ENCODE results near the gene GRIN2C.
A peak's percentile ranks its signal among the peaks of the same experiment; 100 is the strongest.

Gene GRIN2C

DNA sequence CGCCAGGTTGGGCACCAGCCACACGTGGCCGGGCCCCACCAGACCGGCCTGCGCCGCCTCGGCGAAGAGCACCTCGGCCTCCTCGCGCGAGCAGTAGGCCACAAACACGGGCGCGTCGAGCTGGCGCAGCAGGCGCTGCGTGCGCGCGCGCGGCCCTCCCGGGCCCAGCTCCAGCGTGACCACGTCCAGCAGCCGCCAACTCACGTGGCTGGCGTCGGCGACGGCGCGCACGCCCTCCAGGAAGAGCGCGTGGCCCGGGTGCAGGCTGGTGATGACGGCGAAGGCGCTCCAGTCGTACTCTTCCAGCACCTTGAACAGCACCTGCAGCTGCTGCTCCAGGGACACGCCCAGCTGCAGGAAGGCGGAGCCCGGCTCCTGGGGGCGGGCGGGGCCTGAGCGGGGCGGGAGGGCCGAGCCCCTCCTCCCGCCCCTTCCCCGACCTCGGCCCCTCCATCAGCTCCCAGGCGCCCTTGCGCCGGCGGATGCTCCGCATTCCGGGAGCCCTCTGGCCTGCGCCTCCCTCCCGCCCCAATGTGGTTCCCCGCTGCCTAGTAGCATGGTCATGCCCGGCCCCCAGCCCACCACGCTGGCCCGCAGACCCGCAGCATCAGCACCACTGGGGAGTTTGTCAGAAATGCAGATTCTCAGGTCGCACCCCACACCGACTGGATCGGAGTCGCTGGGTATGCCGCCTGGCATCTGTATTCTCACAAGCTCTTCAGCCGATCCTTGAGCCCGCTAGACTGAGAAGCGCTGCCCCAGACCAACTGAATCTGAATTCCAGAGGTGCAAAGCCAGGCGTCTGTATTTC, 7.2 kb downstream of the GRIN2C start:
- no peak overlapping the region for H3K4me3 ChIP-seq (ENCODE audit: low read depth, low read length)
- peak; percentile 31 for DNase-seq (ENCODE audit: low read depth)
- TF ChIP-seq CTCF (conservative IDR thresholded peaks at IDR 0.05; ENCODE audit: low read depth, low read length), result no peak

- H3K4me3 ChIP-seq (ENCODE audit: low read depth, low read length), result no peak overlapping the region
- no peak for TF ChIP-seq CTCF (conservative IDR thresholded peaks at IDR 0.05; ENCODE audit: low read depth, low read length)
- no peak for DNase-seq (ENCODE audit: low read depth)
These were observed 8.0 kb downstream of the GRIN2C start for GRCh38 chr17:74851612-74852236.

DNA sequence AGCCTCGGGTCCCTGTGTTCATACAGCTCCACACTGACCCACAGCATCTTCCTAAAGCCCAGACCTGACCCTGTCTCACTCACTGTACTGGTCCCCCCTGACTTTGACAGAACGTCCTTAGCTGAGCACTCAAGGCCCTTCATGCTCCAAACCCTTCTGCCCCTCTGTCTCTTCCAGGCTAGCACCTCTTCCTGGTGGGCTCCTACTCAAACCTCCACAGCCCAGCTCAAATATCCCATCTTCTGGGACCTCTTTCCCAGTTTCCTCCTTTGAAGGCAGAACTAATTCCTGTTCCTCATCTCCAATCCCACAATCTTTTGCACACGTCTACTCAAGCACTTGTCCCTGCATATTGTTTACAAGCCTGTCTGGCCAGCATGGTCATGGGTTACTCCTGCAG, 8.8 kb downstream of the GRIN2C start:
- DNase-seq (ENCODE audit: low read depth), result no peak
- no peak for TF ChIP-seq CTCF (conservative IDR thresholded peaks at IDR 0.05; ENCODE audit: low read depth, low read length)
- H3K4me3 ChIP-seq (ENCODE audit: low read depth, low read length), result no peak overlapping the region

DNA sequence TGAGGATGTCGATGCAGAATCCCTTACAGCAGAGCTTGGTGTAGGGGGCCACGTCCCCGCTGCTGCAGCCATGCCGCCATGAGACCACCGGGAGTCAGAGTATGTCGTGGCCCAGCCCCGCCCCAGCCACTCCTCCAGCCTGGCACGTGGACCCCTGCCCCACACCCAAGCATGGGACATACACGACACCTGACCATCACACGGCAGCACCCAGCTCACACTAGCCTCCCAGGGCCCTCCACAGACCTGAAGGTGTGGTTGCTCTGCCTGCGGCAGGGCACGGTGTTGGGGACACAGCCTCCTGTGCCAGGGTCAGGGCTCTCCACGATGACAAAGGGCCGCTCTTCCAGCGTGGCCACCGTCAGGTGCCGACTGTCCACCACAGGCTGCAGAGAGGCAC, 9.4 kb downstream of the GRIN2C start:
- H3K4me3 ChIP-seq (ENCODE audit: low read depth, low read length), result no peak overlapping the region
- TF ChIP-seq CTCF (conservative IDR thresholded peaks at IDR 0.05; ENCODE audit: low read depth, low read length), result no peak
- DNase-seq (ENCODE audit: low read depth), result no peak

DNA sequence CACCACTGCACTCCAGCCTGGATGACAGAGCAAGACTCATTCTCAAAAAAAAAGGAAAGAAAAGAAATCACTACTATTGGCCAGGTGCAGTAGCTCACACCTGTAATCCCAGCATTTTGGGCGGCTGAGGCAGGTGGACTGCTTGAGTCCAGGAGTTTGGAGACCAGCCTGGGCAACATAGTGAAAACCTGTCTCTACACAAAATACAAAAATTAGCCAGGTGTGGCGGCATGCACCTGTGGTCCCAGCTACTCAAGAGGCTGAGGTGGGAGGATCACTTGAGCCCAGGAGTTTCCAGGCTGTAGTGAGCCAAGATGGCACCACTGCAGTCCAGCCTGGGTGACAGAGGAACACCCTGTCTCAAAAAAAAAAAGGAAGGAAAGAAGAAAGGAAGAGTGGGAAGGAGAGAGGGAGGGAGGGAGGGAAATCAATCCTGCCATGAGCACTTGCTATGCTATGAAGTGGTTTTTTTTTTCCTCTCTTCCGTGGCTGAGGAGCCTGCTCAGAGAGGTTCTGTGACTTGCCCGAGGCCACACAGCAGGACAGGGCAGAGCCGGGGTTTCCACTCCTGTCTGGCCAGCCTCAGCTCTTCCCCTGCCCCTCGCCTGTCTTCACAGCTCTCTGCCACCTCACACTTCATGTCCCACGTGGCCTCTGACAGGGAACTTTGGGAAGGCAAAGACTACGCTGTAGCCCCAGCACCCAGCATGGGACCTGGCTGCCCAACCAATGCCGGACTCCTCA, 10.9 kb downstream of the GRIN2C start:
- DNase-seq (ENCODE audit: low read depth), result no peak
- no peak for TF ChIP-seq CTCF (conservative IDR thresholded peaks at IDR 0.05; ENCODE audit: low read depth, low read length)
- H3K4me3 ChIP-seq (ENCODE audit: low read depth, low read length), result no peak overlapping the region

- no peak for TF ChIP-seq CTCF (conservative IDR thresholded peaks at IDR 0.05; ENCODE audit: low read depth, low read length)
- DNase-seq (ENCODE audit: low read depth), result no peak
- H3K4me3 ChIP-seq (ENCODE audit: low read depth, low read length), result no peak overlapping the region
These were observed 13.1 kb downstream of the GRIN2C start for GRCh38 chr17:74846621-74847020.
